SU-DHL-6 (cell line): ENCODE measurements around the gene PTPRG.

ENCODE experiments used
- H2AFZ ChIP-seq: fragments of 200-600 bp; sonication (generic); 2 replicates; pipeline ENCODE4 v1.6.1; 2014; ENCODE audit warnings: low read depth, mild to moderate bottlenecking, moderate library complexity, mixed read lengths, antibody characterized with exemption, low read length; ENCODE audit not compliant: severe bottlenecking
- H3F3A ChIP-seq: fragments of 200-600 bp; shearing (Covaris generic); 2 replicates; pipeline ENCODE4 v1.6.0; 2016; ENCODE audit warnings: antibody characterized with exemption, mild to moderate bottlenecking; ENCODE audit not compliant: insufficient read depth
- H3K27ac ChIP-seq: fragments of 200-600 bp; sonication (generic); 2 replicates; pipeline ENCODE4 v1.5.1; 2016; ENCODE audit warnings: low read depth, mild to moderate bottlenecking, low read length, moderate library complexity, mixed read lengths
- H3K27me3 ChIP-seq: fragments of 200-600 bp; sonication (generic), shearing (Covaris generic); 2 replicates; pipeline ENCODE4 v1.6.0; 2014; ENCODE audit warnings: mild to moderate bottlenecking, low read length
- H3K36me3 ChIP-seq: fragments of 200-600 bp; sonication (generic); 2 replicates; pipeline ENCODE4 v1.6.1; 2014; ENCODE audit warnings: mild to moderate bottlenecking, low read length, mixed read lengths
- H3K4me2 ChIP-seq: fragments of 300-600, 200-600 bp; shearing (Covaris generic), sonication (generic); 2 replicates; pipeline ENCODE4 v1.6.0; 2014; ENCODE audit warnings: low read length, low read depth, mild to moderate bottlenecking; ENCODE audit not compliant: poor library complexity, severe bottlenecking
- H3K4me3 ChIP-seq: fragments of 200-600 bp; sonication (generic); 2 replicates; pipeline ENCODE4 v1.5.1; 2014; ENCODE audit warnings: antibody characterized with exemption, low read length, mild to moderate bottlenecking, mixed read lengths; ENCODE audit not compliant: insufficient read depth, poor library complexity, severe bottlenecking
- H3K79me2 ChIP-seq: fragments of 200-600 bp; sonication (generic); 2 replicates; pipeline ENCODE4 v1.6.1; 2014; ENCODE audit warnings: mild to moderate bottlenecking, low read length, moderate library complexity; ENCODE audit not compliant: insufficient read depth
- H3K9ac ChIP-seq: fragments of 200-600 bp; sonication (generic); 2 replicates; pipeline ENCODE4 v1.7.0; 2014; ENCODE audit warnings: mild to moderate bottlenecking, low read length
- H3K9me2 ChIP-seq: fragments of 200-600 bp; sonication (generic); replicated peaks from 2 replicates; pipeline ENCODE4 v1.6.1; 2014; ENCODE audit warnings: low read length; ENCODE audit not compliant: insufficient read depth
- H3K9me3 ChIP-seq: fragments of 200-600 bp; sonication (generic); 2 replicates; pipeline ENCODE4 v1.6.1; 2014; ENCODE audit warnings: low read length, mixed read lengths; ENCODE audit not compliant: insufficient read depth
- H4K20me1 ChIP-seq: fragments of 200-600 bp; sonication (generic); 2 replicates; pipeline ENCODE4 v1.6.1; 2014; ENCODE audit warnings: low read depth, mild to moderate bottlenecking, antibody characterized with exemption, low read length, moderate library complexity, mixed read lengths
- CTCF ChIP-seq: fragments of 200-600 bp; sonication (generic); IDR thresholded peaks from one replicate; pipeline ENCODE4 v1.5.1; 2017; ENCODE audit warnings: antibody characterized with exemption, mild to moderate bottlenecking, low read length, moderate library complexity; ENCODE audit not compliant: insufficient read depth, poor library complexity, severe bottlenecking
- EZH2phosphoT487 ChIP-seq: fragments of 200-600 bp; sonication (generic), shearing (Covaris generic); conservative IDR thresholded peaks from 2 replicates; pipeline ENCODE4 v1.6.1; 2018; ENCODE audit warnings: mild to moderate bottlenecking, antibody characterized with exemption, low read length, moderate library complexity, mixed read lengths

PTPRG gene

GRCh38 chr3:62057339-62058047, 496.1 kb downstream of the PTPRG start:
- TF ChIP-seq CTCF (no peak), EZH2phosphoT487 (no peak)
- Histone ChIP-seq H3K9me2 (no peaks in the 10 kb centered on the region), H3K27ac (no peak overlapping the region), H3K36me3 (no peaks in the 10 kb centered on the region), H3F3A (no peaks in the 10 kb centered on the region), H3K4me3 (no peak overlapping the region), H3K27me3 (no peaks in the 10 kb centered on the region), H2AFZ (no peak overlapping the region), H3K4me2 (no peak overlapping the region), H3K79me2 (no peaks in the 10 kb centered on the region), H4K20me1 (no peaks in the 10 kb centered on the region), H3K9ac (no peak overlapping the region), H3K9me3 (no peaks in the 10 kb centered on the region)

- Histone ChIP-seq H3K4me3 (no peak overlapping the region), H3K79me2 (no peaks in the 10 kb centered on the region), H3K9me3 (no peaks in the 10 kb centered on the region), H3K27ac (no peak overlapping the region), H4K20me1 (no peaks in the 10 kb centered on the region), H3K27me3 (no peaks in the 10 kb centered on the region), H3K36me3 (no peaks in the 10 kb centered on the region), H3K4me2 (no peak overlapping the region), H2AFZ (no peak overlapping the region), H3K9ac (no peak overlapping the region), H3F3A (no peaks in the 10 kb centered on the region), H3K9me2 (no peaks in the 10 kb centered on the region)
- TF ChIP-seq EZH2phosphoT487 (no peak), CTCF (no peak)
These were observed 504.8 kb downstream of the PTPRG start for GRCh38 chr3:62065985-62066693.

- H3K36me3 ChIP-seq = no peaks in the 10 kb centered on the region
- H3K9me3 ChIP-seq = no peaks in the 10 kb centered on the region
- no peak for TF ChIP-seq EZH2phosphoT487
- no peak for TF ChIP-seq CTCF
- H3K9ac ChIP-seq = no peak overlapping the region
- no peaks in the 10 kb centered on the region for H3K27me3 ChIP-seq
- H3F3A ChIP-seq = no peaks in the 10 kb centered on the region
- H3K4me2 ChIP-seq = no peak overlapping the region
- H4K20me1 ChIP-seq = no peaks in the 10 kb centered on the region
- no peak overlapping the region for H3K4me3 ChIP-seq
- no peak overlapping the region for H3K27ac ChIP-seq
- no peak overlapping the region for H2AFZ ChIP-seq
- H3K9me2 ChIP-seq = no peaks in the 10 kb centered on the region
- no peaks in the 10 kb centered on the region for H3K79me2 ChIP-seq
These were observed 507.0 kb downstream of the PTPRG start for GRCh38 chr3:62068337-62068736.
